HUDEP-2 (cell line): ENCODE measurements around the gene NAALADL2.
"Not testable (repeated sequence)": the region's sequence is repeated elsewhere in the genome, so short reads cannot be mapped to it uniquely, and the experiment has no call there.

ENCODE experiments used
- DNase-seq, 76 experiments: peaks; one replicate each; lab custom pipeline; 2025; ENCODE audit not compliant: unreplicated experiment in 76 of 76; lab: John Stamatoyannopoulos, UW

NAALADL2 gene

DNA sequence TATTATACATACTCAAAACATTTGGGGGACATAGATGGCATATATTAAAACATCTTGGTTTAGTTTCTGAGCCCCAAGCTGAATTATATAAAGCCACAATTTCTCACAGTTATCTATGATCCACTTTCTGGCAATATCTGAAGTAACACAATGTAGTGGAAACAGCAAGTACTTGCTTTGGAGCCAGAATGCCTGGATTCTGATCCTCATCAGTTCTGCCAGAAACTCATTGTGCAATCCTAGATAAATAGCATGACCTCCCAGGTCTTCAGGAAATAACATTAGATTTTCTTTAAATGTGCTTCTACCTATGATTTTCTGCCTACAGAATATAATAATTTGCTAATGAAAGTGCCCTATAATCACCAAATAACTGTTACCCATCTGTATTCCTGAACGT is 544.9 kb downstream of the NAALADL2 start:
- DNase-seq = no peak

GRCh38 chr3:175404621-175405020 is 545.5 kb downstream of the NAALADL2 start:
- DNase-seq = no peak

GRCh38 chr3:175410251-175410650 is 551.1 kb downstream of the NAALADL2 start:
- no peak for DNase-seq

DNA sequence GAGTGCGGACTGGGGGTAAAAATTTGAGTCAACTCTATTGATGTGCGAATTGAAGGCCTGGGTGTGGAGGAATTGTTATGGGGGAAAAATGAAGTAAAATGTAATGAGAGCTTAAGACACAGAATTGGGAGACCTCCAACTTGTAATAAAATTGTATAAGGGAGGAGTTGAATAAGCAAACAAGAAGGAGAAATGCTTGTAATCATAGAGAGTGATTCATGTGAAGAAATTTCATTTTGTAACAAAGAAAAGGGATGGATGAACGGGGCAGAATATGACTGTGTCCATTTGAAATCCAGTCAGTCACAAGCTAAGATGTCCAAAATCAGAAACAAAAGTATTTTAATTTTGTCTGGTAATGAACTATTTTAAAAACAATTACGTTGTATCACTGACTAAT is 552.3 kb downstream of the NAALADL2 start:
- no peak for DNase-seq

GRCh38 chr3:175411946-175412345 is 552.8 kb downstream of the NAALADL2 start:
- DNase-seq = no peak

GRCh38 chr3:175413926-175414325 is 554.8 kb downstream of the NAALADL2 start:
- no peak for DNase-seq

DNA sequence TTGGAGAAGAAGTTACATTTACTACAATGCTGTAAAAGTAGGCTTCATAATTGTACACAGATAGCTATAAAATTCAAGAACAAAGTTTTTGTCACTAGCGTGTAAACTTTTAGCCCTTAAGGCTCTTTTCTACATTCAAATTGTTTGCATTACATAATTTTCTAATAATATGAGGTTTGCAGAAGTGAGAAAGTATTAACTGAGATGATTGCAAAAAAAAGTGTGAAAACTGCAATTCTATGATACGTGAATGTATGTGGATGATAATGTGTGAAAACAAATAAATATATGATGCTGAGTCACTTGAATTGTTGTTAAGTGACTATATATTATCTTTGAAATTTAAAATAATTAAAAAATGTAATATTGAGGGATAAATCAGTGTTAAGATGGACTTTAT is 557.5 kb downstream of the NAALADL2 start:
- no peak for DNase-seq

DNA sequence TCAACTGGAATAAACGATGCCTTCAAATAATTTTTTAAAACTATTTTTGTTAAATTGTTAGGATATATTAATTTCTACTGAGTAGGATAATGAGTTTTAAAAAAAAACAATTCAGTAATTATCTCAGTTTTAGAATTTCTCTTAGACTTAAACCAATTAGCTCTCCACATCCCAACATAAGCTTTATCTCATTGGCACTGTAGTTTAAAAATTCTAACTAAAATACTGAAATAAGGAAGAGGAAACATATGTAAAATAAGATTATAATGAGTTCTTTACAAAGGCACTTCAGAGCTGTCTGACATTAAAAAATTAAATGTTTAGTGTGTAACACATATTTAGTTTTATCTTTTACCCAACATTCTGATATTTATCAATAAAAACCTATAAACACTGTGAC is 558.3 kb downstream of the NAALADL2 start:
- no peak for DNase-seq

DNA sequence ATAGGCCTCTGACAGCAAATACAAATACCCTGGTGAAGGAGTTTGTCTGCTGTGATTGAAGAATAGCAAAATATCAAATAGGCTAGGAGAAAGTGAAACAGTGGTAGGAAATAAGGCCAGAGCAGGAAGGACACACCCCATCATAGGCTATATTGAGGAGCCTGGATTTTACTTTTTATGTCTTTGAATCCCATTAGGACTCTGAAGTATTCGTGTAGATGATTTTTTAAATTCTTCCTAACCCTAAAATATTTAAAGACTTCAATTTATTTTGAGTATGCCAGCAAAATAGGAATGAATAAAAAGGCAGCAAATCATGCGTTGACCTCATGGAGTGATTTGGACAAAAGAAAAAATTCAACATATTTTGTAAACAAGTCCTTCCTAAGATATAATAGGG is 562.8 kb downstream of the NAALADL2 start:
- no peak for DNase-seq

DNA sequence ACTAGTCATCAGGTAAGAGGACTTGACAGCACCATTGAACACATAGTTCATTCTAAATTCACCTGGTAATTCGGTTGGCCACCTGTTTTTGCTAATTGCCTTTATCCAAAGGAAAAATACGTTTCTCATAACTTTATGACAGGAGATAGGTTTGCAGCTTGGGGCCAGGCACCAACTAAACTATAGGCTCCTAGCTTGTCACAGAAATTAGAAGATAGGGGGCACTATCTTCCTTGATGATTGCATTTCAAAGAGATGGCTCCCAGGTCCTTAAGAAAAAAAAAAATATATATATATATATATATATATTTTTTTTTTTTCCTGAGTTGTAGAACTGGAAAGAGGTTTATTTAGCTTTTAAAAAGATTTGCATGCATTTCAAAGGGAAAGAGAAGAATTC is 563.6 kb downstream of the NAALADL2 start:
- DNase-seq = no peak

DNA sequence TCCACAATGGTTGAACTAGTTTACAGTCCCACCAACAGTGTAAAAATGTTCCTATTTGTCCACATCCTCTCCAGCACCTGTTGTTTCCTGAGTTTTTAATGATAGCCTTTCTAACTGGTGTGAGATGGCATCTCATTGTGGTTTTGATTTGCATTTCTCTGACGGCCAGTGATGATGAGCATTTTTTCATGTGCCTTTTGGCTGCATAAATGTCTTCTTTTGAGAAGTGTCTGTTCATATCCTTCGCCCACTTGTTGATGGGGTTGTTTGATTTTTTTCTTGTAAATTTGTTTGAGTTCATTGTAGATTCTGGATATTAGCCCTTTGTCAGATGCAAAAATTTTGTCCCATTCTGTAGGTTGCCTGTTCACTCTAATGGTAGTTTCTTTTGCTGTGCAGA is 564.7 kb downstream of the NAALADL2 start:
- DNase-seq = not testable (repeated sequence)

GRCh38 chr3:175426805-175427204 is 567.7 kb downstream of the NAALADL2 start:
- no peak for DNase-seq

DNA sequence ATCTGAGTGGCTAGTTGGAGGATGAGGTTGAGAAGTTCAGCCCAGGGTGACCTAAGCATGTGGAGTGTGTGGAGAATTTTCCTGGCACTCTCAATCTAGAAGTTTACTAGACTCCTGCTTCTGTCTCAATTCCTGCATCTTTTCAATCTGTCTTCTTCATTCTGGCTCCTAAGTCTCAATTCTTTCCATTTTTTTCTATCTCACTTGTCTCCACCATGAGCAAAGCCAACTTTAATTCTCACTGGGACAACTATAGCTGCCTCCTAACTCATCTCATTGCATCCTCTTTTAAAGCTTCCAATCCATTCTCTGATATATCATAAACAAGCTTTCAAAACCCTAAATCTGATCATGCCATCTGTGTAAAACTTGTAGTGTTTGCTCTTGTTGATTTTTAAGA is 569.3 kb downstream of the NAALADL2 start:
- DNase-seq = no peak

DNA sequence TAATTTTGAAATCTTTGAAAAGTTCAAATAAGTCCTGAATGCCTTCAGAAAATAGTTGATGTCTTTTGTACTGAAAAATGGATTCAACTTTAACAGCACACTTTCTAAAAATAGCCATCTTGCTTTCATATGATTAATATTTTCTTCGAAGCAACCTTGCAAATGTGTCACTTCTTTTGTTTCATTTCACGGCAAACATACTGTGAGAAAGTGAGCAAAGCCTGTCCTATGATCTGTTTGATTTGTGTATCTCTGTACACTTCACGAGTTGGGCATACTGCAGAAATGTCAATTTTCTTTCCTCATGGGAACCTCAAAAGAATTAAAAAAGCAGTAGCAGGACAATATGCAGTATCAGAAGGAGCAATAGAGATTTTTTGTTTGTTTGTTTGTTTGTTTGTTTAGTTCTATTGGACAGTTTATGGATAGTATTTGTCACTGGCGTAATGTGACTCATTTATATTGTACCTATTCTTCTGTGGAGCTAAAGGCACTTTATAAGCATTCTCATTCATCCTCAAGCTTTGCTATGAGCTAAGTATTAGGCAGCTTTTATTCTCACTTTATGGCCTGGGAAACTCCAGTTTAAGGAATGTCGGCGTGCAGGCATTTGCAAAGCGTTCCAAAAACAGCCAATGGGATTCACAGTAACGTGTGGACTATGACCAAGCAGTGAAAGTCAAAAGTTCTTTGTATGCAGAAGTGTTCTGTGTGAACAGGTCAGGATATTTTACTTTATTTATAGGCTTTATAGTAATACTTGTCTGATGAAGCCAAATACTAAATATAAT is 572.0 kb downstream of the NAALADL2 start:
- no peak for DNase-seq

GRCh38 chr3:175432376-175433025 is 573.4 kb downstream of the NAALADL2 start:
- no peak for DNase-seq

DNA sequence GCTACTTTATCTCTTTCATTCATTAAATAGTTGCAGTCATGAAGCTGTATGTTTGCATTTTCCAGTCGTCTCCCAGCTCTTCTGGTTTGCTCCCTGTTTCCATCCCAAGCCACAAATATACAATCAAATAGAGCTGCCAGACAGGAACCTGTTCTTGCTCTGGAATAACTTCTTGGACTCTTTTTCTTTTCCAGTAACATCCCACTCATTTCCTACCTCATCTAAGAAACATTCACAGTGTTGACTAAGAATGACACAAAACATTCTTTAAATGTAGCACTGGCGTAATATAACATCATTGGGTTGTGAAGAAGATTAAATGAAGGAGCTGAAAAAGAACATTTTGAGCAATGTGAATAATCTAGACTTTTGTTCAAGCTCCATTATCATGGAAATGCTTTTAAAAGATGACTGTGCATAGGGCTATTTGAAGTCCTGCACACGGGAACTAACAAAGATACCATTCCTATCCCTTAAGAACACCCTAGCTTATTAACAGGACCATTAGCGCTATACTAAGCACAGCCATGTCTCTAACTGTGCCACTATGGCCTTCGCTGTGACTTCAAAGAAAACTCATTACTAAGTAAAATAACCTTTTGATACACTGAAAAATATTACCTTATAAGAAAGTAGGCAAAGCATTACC is 574.0 kb downstream of the NAALADL2 start:
- no peak for DNase-seq

- no peak for DNase-seq
Measured at GRCh38 chr3:175434561-175434960, 575.4 kb downstream of the NAALADL2 start.

DNA sequence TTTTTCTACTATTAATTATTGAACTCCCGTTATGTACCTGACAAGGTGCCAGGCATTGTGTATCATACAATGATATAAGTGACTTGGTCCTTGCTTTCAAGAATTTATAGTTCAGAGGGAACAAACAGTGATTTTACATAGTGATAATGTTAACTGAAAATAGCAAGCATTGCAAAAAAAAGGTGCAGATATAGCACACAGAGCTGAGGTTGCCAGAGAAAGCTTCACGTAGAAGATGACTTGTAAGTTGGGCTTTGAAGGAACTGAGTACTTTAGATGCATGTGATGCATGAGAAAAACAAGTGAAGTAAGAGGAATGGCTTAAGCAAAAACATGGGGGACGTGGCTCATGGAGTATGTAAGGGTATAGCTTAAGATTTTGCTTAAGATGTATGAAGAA is 584.5 kb downstream of the NAALADL2 start:
- DNase-seq = no peak

DNA sequence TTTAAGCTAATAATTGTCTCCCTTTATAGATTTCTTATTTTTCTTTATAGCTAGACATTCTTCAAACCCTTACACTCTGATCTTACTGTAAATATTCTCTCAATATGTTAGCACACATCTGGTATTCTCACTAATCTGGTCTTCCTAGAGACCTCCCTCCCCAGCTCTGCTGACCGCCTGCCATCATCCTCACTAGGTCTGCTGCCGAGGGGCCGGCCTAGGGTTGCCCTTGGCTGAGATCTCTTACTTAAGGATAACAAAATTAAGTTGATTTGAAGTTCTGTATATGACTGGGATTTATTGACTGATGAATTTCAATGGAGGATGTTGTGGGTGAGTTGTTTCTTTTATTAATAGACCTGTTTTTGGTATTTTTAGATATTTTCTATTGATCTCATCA is 586.6 kb downstream of the NAALADL2 start:
- no peak for DNase-seq

DNA sequence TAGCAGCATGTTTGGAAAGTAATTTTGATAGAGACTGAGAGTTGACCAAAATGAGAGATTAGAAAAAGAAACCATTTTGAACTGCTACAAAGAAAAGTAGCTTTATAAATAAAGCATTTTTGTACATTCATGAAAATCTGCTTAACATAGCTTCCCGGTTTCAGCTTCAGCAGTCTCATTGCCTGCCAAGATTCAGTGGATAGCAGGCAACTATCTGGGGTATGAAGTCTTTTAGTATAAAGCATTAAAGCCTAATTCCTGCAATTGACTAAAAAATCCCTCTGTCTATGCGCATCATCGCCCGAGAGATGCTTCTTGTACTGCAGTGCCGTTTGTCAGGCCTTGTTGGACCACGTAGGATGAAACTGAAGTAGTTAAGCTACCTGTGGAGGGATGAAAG is 588.4 kb downstream of the NAALADL2 start:
- no peak for DNase-seq

GRCh38 chr3:175453361-175453760 is 594.2 kb downstream of the NAALADL2 start:
- no peak for DNase-seq

DNA sequence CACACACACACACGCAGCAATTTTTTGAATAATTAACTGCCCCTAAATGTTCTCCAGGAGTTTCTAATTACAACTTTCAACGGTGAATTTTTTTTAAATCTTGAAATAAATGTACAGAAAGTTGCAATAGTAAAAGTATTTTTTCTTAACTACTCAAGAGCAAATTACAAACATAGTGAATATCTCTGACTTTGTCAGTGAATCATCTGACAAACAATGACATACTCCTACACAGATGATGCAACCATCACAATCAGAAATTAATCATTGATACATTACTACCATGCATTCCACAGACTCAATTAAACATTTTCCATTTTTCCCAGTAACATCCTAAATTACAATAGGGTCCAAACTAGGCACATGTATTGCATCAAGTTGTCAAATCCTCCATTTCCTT is 597.3 kb downstream of the NAALADL2 start:
- no peak for DNase-seq
